ES-I3 (cell line): ENCODE data around the gene DIP2C.
"Not testable (repeated sequence)": the region's sequence is repeated elsewhere in the genome, so short reads cannot be mapped to it uniquely, and the experiment has no call there.

Source experiments
- H3K36me3 ChIP-seq: 2 replicates; pipeline ENCODE4 v1.6.1; 2013; ENCODE audit warnings: mild to moderate bottlenecking, low read length, control low read depth, moderate library complexity; ENCODE audit not compliant: insufficient read depth
- H3K4me1 ChIP-seq: 2 replicates; pipeline ENCODE4 v1.6.1; 2013; ENCODE audit warnings: mild to moderate bottlenecking, control low read depth, low read length; ENCODE audit not compliant: insufficient read depth
- H3K9ac ChIP-seq: 2 replicates; pipeline ENCODE4 v1.6.1; 2013; ENCODE audit warnings: low read depth, mild to moderate bottlenecking, low read length, moderate library complexity
- H3K9me3 ChIP-seq: 2 replicates; pipeline ENCODE4 v1.6.1; 2013; ENCODE audit warnings: mild to moderate bottlenecking, low read length, moderate library complexity; ENCODE audit not compliant: control insufficient read depth, insufficient read depth

Gene DIP2C

DNA sequence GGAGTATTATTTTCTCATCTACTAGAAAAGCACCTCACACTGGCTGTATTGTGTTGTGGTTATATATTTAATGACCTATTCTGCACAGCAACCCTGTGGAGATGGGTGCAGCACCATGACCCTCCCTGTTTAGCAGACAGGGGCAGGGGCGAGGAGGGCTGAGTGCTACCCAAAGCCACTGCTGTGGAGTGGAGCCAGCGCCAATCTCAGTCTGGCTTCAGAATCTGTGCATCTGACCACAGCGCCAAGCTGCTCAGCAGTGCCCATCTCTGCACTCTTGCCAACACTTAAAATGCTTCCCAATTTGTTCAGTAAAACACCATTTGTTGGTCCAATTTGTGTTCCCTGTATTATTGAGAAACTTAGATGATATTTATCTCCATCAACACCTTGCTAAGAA lies 315.1 kb downstream of the DIP2C start:
- H3K36me3 ChIP-seq = no peaks in the 10 kb centered on the region; the same call in 1 of the 2 replicates
- H3K9me3 ChIP-seq = no peaks in the 10 kb centered on the region
- H3K9ac ChIP-seq = no peak overlapping the region
- peaks cover 13% of the 10 kb centered on the region; the same call in 1 of the 2 replicates for H3K4me1 ChIP-seq

DNA sequence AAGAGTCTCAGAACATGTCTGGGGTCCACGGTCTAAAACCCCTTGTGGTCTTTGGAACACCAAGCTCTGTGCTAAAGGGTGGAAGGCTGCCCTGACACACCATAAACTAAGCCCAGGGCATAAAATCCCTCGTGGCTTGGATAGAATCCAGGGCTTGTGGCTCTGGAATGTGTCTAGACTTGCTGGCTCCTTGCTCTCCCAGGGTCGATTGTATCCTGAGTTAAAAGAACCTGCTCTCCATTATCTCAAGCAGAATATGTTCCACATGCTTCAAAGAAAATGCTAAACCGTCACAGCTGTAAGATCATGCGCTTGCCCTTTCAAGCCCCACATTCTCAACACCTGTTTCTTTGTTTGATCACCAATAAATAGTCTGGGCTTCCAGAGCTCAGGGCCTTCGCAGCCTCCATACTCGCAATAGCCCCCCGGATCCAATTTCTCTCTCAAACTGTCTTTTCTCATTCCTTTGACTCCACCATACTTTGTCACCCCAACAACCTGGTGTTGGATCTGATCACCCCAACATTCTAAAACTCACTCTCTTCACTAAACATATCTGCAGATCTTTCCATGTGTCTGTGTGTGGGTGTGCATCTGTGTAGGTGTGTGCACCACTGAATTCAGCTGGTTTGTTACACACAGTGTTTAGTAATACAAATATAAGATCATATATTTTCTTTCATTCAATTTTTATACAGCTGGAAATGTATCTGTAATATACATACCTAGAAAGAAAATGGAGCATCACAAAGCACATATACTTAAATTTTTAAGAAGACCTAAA lies 315.8 kb downstream of the DIP2C start:
- H3K4me1 ChIP-seq = peaks cover 13% of the 10 kb centered on the region; the same call in 1 of the 2 replicates
- H3K36me3 ChIP-seq = no peaks in the 10 kb centered on the region; the same call in 1 of the 2 replicates
- no peaks in the 10 kb centered on the region for H3K9me3 ChIP-seq
- H3K9ac ChIP-seq = no peak overlapping the region

DNA sequence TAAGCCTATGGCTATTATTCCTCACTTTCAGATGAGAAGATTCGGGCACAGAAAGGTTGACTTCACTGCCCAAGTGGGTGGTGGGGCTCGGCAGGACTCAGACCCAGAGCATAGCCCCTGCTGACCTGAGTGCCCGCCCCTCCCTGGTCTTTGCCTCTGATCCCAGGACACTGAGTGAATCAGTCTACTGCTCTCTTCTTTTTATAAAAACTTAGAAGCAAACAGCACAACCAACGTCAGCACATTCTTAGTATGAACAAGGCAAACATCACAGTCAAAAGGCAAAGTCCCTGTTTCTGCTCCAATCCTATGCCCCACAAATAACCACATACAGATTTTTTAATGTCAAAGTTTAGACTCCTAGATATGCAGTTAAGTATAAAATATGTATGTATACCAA lies 316.5 kb downstream of the DIP2C start:
- Histone ChIP-seq H3K4me1 (peaks cover 13% of the 10 kb centered on the region; the same call in 1 of the 2 replicates), H3K9ac (no peak overlapping the region), H3K36me3 (no peaks in the 10 kb centered on the region; the same call in 1 of the 2 replicates), H3K9me3 (no peaks in the 10 kb centered on the region)

- H3K4me1 ChIP-seq = peaks cover 13% of the 10 kb centered on the region; the same call in 1 of the 2 replicates
- H3K36me3 ChIP-seq = no peaks in the 10 kb centered on the region; the same call in 1 of the 2 replicates
- H3K9me3 ChIP-seq = no peaks in the 10 kb centered on the region
- no peak overlapping the region for H3K9ac ChIP-seq
Observed at GRCh38 chr10:372566-372965, 316.9 kb downstream of the DIP2C start.

DNA sequence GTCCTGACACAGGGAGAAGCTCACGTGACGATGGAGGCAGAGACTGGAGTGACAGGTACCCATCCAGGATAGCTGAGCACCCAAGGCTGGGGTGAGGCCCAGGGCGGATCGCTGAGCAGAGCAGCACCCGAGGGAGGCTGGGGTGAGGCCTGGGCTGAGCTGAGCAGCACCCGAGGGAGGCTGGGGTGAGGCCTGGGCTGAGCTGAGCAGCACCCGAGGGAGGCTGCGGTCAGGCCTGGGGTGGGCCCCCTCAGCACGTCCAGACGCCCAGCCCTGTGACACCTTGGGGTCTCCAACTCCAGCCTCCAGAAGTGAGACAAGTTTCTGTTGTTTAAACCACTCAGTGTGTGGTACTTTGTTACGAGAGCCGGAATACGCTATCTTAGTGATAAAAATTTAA lies 318.0 kb downstream of the DIP2C start:
- Histone ChIP-seq H3K9me3 (no peaks in the 10 kb centered on the region), H3K36me3 (no peaks in the 10 kb centered on the region; the same call in 1 of the 2 replicates), H3K9ac (no peak overlapping the region)

GRCh38 chr10:370449-370825 lies 319.0 kb downstream of the DIP2C start:
- Histone ChIP-seq H3K9me3 (no peaks in the 10 kb centered on the region), H3K4me1 (peaks cover 13% of the 10 kb centered on the region; the same call in 1 of the 2 replicates), H3K9ac (no peak overlapping the region), H3K36me3 (no peaks in the 10 kb centered on the region; the same call in 1 of the 2 replicates)

More for the DNA sequence above, 318.0 kb downstream of the DIP2C start:
- H3K4me1 ChIP-seq = peaks cover 13% of the 10 kb centered on the region; the same call in 1 of the 2 replicates

DNA sequence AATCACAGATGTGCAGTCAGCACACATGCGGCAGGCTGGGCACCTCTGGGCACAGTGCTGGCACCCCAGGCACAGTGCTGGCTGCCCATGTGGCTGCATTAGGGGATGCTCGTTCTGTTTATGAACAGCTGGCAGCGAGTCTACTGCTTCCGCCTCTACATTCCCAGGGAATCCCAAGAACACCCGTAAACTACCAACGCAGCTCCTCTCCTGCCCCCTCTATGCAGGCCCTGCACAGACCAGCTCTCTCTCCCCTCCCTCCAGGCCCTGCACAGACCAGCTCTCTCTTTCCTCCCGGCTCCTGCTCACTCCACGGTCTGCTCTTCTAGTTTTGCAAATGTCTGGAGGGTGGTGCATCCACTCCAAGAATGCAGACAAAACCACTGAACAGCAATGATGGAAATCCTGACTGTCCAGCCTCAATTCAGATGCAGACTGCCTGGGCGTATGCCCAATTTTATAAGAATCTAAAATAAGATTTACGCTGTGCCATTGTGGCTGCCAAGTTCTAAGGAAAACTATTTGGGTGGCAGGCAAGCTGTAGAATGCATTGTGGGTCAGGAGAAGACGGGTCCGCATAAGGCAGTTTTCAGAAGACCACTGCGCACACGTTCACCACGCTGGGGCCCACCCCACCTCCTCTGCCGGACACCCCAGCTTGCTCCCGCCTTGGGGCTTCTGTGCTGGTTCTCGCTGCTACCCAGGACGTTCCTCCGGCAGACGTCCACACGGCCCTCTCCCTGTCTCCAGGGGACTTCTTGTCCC lies 319.6 kb downstream of the DIP2C start:
- no peaks in the 10 kb centered on the region; the same call in 1 of the 2 replicates for H3K36me3 ChIP-seq
- H3K9me3 ChIP-seq = no peaks in the 10 kb centered on the region
- peaks cover 13% of the 10 kb centered on the region; the same call in 1 of the 2 replicates for H3K4me1 ChIP-seq
- H3K9ac ChIP-seq = no peak overlapping the region

DNA sequence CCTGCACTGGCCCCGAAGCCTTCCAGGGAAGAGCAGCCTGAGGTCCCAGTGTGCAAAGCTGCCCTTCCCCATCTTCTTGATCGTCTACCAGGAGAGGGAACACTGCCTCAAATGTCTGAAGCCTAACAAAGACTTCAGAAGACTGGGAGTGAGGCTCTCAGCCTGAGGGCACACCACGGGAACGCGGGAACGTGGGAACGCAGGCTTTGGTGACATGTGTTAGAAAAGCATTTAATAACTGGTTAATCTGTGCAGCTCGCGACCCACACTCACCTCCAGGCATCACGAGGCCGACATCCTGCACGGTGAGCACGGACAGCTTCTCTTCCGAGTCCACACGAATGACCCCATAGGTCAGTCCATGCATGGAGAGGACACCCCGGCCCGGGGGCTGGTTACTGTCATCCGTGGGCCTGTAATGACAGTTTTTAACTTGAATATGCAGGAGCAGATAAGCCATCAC lies 320.2 kb downstream of the DIP2C start:
- peaks cover 13% of the 10 kb centered on the region; the same call in 1 of the 2 replicates for H3K4me1 ChIP-seq
- no peaks in the 10 kb centered on the region for H3K36me3 ChIP-seq
- H3K9ac ChIP-seq = no peak overlapping the region
- H3K9me3 ChIP-seq = no peaks in the 10 kb centered on the region

DNA sequence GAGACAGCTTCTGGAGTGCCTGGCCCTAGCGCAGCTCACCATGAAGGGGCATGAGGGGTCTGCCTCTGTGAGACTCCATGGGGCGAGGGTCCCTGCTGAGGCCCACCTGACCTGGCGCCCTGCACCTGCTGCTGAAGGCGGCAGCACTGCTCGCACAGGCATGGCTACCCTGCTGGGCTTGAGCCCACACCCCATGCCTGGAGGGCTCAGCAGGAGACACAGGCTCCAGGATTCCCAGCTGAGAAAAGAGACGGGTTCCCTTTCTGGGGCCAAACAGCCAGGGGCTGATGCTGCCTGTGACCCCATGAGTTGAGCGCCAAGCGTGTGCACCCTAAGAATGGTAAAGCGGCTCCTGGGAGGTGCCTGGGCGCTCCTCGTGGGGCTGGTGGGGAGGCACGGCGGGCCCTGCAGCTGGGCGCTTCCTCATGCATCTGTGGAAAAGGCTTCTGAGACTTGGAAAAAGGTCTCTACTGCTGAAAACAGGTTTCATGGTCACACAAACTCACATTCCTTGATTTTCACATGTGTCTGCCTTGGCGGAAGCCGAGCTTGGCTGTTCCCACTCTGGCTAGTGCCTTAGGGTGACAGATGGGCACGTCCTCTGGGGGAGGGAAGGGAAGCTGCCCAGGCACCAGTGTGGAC lies 320.8 kb downstream of the DIP2C start:
- no peaks in the 10 kb centered on the region for H3K9me3 ChIP-seq
- no peaks in the 10 kb centered on the region for H3K36me3 ChIP-seq
- H3K9ac ChIP-seq = no peak overlapping the region
- H3K4me1 ChIP-seq = peaks cover 9% of the 10 kb centered on the region; the same call in 1 of the 2 replicates

DNA sequence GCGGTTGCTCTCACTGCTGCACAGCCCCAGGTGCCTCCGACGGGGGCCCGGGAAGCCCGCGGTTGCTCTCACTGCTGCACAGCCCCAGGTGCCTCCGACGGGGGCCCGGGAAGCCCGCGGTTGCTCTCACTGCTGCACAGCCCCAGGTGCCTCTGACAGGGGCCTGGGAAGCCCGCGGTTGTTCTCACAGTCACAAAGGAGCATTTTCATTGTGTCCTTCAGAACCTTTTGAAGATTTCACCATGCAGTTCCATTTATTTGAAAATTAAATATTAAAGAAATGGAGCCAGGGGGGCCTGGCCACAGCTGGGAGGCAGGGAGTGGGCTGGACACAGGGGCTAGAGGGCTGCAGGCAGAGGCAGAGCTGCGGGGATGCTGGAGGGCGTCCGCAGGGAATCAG lies 321.4 kb downstream of the DIP2C start:
- H3K36me3 ChIP-seq = not testable (repeated sequence)

DNA sequence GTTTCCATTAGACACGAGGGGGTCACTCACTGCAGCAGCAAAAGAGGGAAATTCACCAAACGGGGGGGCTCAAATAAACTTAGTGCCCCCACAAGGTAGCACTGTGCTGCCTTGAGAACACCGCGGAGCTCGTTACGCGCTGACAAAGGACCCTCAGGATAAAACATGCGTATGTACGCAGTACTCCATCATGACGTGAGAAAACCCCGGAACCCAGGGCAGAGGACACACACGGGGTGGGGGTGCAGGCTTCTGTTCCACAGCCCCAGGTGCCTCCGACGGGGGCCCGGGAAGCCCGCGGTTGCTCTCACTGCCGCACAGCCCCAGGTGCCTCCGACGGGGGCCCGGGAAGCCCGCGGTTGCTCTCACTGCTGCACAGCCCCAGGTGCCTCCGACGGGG lies 321.8 kb downstream of the DIP2C start:
- Histone ChIP-seq H3K36me3 (no peaks in the 10 kb centered on the region), H3K9ac (no peak overlapping the region), H3K9me3 (no peaks in the 10 kb centered on the region), H3K4me1 (no peaks in the 10 kb centered on the region)

More for the DNA sequence above, 321.4 kb downstream of the DIP2C start:
- H3K4me1 ChIP-seq, H3K9me3 ChIP-seq, H3K9ac ChIP-seq: not testable (repeated sequence)

GRCh38 chr10:366186-366585 lies 323.3 kb downstream of the DIP2C start:
- H3K9ac ChIP-seq = no peak overlapping the region
- no peaks in the 10 kb centered on the region for H3K36me3 ChIP-seq
- H3K9me3 ChIP-seq = no peaks in the 10 kb centered on the region
- H3K4me1 ChIP-seq = no peaks in the 10 kb centered on the region

- no peaks in the 10 kb centered on the region for H3K36me3 ChIP-seq
- H3K4me1 ChIP-seq = no peaks in the 10 kb centered on the region
- no peaks in the 10 kb centered on the region for H3K9me3 ChIP-seq
- H3K9ac ChIP-seq = no peak overlapping the region
Observed at GRCh38 chr10:364267-364775, 325.1 kb downstream of the DIP2C start.

- Histone ChIP-seq H3K9me3 (no peaks in the 10 kb centered on the region), H3K36me3 (0 out of 2 replicates have a peak, but pooled peaks cover under 1% of the 10 kb centered on the region), H3K9ac (no peak overlapping the region), H3K4me1 (no peaks in the 10 kb centered on the region)
Observed at GRCh38 chr10:363152-363551, 326.3 kb downstream of the DIP2C start.
